ENCODE data around the gene RUBCNL. TPM values are rescaled to one million over a fixed set of nuclear protein-coding genes. Genes with fewer than 3 reads are reported as not detected.

RUBCNL gene
- total and polyA plus RNA-seq, 2 of the 8 experiments (the other 6 are each of a cell fraction or from before 2014, with no cell fraction given), result 2.6 to 4.9 TPM

DNA sequence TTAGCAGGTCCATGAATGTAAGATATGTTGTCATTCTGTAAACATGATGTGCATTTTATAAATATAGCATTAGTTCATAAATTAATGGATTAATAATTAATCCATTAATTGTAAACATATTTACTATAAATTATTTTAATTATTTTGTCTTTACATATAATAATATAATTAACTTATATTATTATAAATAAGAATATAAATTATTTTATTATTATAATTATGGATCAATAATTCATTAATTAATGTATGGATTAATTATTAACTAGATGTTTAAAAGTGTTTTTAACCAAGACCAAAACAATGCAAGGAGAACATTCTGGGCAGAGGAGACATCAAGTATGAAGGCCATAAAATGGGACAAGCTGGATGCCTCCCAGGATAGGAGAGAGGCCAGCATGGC, 72.0 kb downstream of the RUBCNL start (continued):
- TF ChIP-seq HDAC2 (IDR thresholded peaks at IDR 0.05; ENCODE audit: borderline replicate concordance in 1 of 2, low read depth in 2 of 2, low read length in 2 of 2), result no peak

Measured in H1 (cell line).